HepG2 (cell line): ENCODE data around the gene FBXO28. TPM values are rescaled to one million over a fixed set of nuclear protein-coding genes. Genes with fewer than 3 reads are reported as not detected.

ENCODE experiments used
- ATAC-seq: fragments of 200-7000 bp; cut with Tn5 transposase; 3 replicates; pipeline ENCODE4 v1.9.1; 2020; ENCODE audit warnings: mild to moderate bottlenecking, moderate library complexity
- BruUV-seq: library from RNA; stranded (reverse); fragments of 400-500 nt; replicated peaks from 2 replicates; lab custom pipeline; 2021; lab: Mats Ljungman, UMichigan
- CTCF ChIA-PET: fragments of 300-600 bp; formaldehyde crosslinking; extraction: SDS; loops from one replicate; lab custom pipeline; 2021; ENCODE audit warnings: low total read pairs, inconsistent platforms, low intra/inter-chr PET ratio; lab: Yijun Ruan, JAX
- POLR2A ChIA-PET: fragments of 350-600 bp; sonication (Branson Sonifier 250); formaldehyde crosslinking; loops from one replicate; lab custom pipeline; 2020; ENCODE audit warnings: antibody characterized with exemption, inconsistent platforms; lab: Yijun Ruan, JAX
- DNase-seq: peaks from one replicate; pipeline ENCODE4 v3.0.0-alpha.2; 2015; ENCODE audit warnings: low spot score
- FAIRE-seq: peaks from 3 replicates; lab custom pipeline; 2011; peaks lifted over from hg19 to GRCh38; lab: Jason Lieb, UNC
- H2AFZ ChIP-seq: one replicate; pipeline ENCODE4 v1.6.1; 2011; ENCODE audit warnings: low read length, inconsistent platforms
- H3K27ac ChIP-seq: fragments of 300-600 bp; 3 replicates; pipeline ENCODE4 v1.8.0; 2011; ENCODE audit warnings: mixed run types, mild to moderate bottlenecking, mixed read lengths, low read length, inconsistent platforms; ENCODE audit not compliant: insufficient read depth; ENCODE audit errors: extremely low read length
- H3K27me3 ChIP-seq, 2 experiments: fragments of 200-600 bp in 1 of 2; 2 replicates in 1 of 2; 3 replicates in 1 of 2; pipeline versions ENCODE4 v1.6.0 to v1.8.0; 2011; ENCODE audit warnings: low read length in 2 of 2, mild to moderate bottlenecking in 2 of 2, moderate library complexity in 2 of 2, inconsistent platforms in 1 of 2; ENCODE audit not compliant: insufficient read depth in 2 of 2, control insufficient read depth in 1 of 2
- H3K36me3 ChIP-seq, 2 experiments: fragments of 200-600 bp in 1 of 2; replicated peaks in 1 of 2; 2 replicates in 1 of 2; 3 replicates in 1 of 2; pipeline versions ENCODE4 v1.5.1 to v1.8.0; 2011; ENCODE audit warnings: low read length in 2 of 2, inconsistent platforms in 1 of 2; ENCODE audit not compliant: insufficient read depth in 2 of 2, control insufficient read depth in 1 of 2
- H3K4me1 ChIP-seq: 2 replicates; pipeline ENCODE4 v1.5.1; 2012; ENCODE audit warnings: low read length, inconsistent platforms; ENCODE audit not compliant: insufficient read depth
- H3K4me2 ChIP-seq: 2 replicates; pipeline ENCODE4 v1.6.0; 2011; ENCODE audit warnings: low read depth, low read length, inconsistent platforms
- H3K4me3 ChIP-seq, 3 experiments: fragments of 200-600 bp in 1 of 3; sonication (generic), shearing (Covaris generic) in 1 of 3; replicated peaks in 1 of 3; 2 replicates each; pipeline ENCODE4 v1.5.1; 2011 to 2016; ENCODE audit warnings: low read length in 3 of 3, inconsistent platforms in 2 of 3, low read depth in 2 of 3, mild to moderate bottlenecking in 2 of 3, control low read depth in 1 of 3, mixed read lengths in 1 of 3; ENCODE audit not compliant: insufficient read depth in 1 of 3
- H3K79me2 ChIP-seq: one replicate; pipeline ENCODE4 v1.6.1; 2011; ENCODE audit warnings: low read length, inconsistent platforms; ENCODE audit not compliant: insufficient read depth
- H3K9ac ChIP-seq: 2 replicates; pipeline ENCODE4 v1.6.0; 2011; ENCODE audit warnings: mild to moderate bottlenecking, low read depth, low read length, inconsistent platforms; ENCODE audit not compliant: insufficient read depth
- H3K9me3 ChIP-seq: 2 replicates; pipeline ENCODE4 v1.5.1; 2012; ENCODE audit warnings: mild to moderate bottlenecking, low read length
- H4K20me1 ChIP-seq: 2 replicates; pipeline ENCODE4 v1.6.0; 2011; ENCODE audit warnings: inconsistent platforms, mild to moderate bottlenecking, low read length, moderate library complexity; ENCODE audit not compliant: insufficient read depth
- MIXL1 ChIP-seq: IDR thresholded peaks from 2 replicates; pipeline ENCODE4 v1.6.1; 2016
- MXI1 ChIP-seq: IDR thresholded peaks from 3 replicates; pipeline ENCODE4 v1.6.1; 2012; ENCODE audit warnings: low read depth, low read length, inconsistent platforms, borderline replicate concordance
- MYC ChIP-seq: sonication (generic); formaldehyde crosslinking; IDR thresholded peaks from 2 replicates; pipeline ENCODE4 v1.9.0; 2021; ENCODE audit warnings: missing genetic modification reagents, borderline replicate concordance
- MZF1 ChIP-seq: sonication (generic); formaldehyde crosslinking; IDR thresholded peaks from 2 replicates; pipeline ENCODE4 v1.8.1; 2023; ENCODE audit warnings: mild to moderate bottlenecking, missing genetic modification reagents, borderline replicate concordance
- PAWR ChIP-seq: sonication (generic); formaldehyde crosslinking; IDR thresholded peaks from 2 replicates; pipeline ENCODE4 v1.4.0; 2020; ENCODE audit warnings: missing genetic modification reagents, mild to moderate bottlenecking, borderline replicate concordance
- RORA ChIP-seq: sonication (generic); formaldehyde crosslinking; IDR thresholded peaks from 2 replicates; pipeline ENCODE4 v1.5.0; 2020; ENCODE audit warnings: mild to moderate bottlenecking, missing genetic modification reagents, moderate library complexity
- SAP130 ChIP-seq: IDR thresholded peaks from 2 replicates; pipeline ENCODE4 v1.6.1; 2016; ENCODE audit warnings: low read depth
- TCF7L2 ChIP-seq: IDR thresholded peaks from 2 replicates; pipeline ENCODE4 v1.6.1; 2011; ENCODE audit warnings: mild to moderate bottlenecking, low read depth, low read length, moderate library complexity
- ZNF24 ChIP-seq: fragments of 450-650 bp; IDR thresholded peaks from 2 replicates; pipeline ENCODE4 v1.6.1; 2017; ENCODE audit warnings: antibody characterized with exemption, mild to moderate bottlenecking
- ZNF562 ChIP-seq: sonication (generic); formaldehyde crosslinking; IDR thresholded peaks from 2 replicates; pipeline ENCODE4 v1.8.0; 2022; ENCODE audit warnings: missing genetic modification reagents, borderline replicate concordance
- ZNF75D ChIP-seq: sonication (generic); formaldehyde crosslinking; IDR thresholded peaks from 2 replicates; pipeline ENCODE4 v1.8.1; 2023; ENCODE audit warnings: missing genetic modification reagents, mild to moderate bottlenecking, borderline replicate concordance
- WGBS: methylation state at CpG from one replicate; pipeline ENCODE4 v1.1.6; 2017; ENCODE audit warnings: low lambda C conversion rate; 5-methylcytosine and 5-hydroxymethylcytosine counted together
- in situ Hi-C: cut with HindIII; loops from 2 replicates; pipeline ENCODE4 v1.10.0; 2017; ENCODE audit warnings: low pct_unique_long_range_greater_than_20kb; ENCODE audit not compliant: extremely low pct_ligation_motif_present
- intact Hi-C: fragments of 100-400 bp; cut with micrococcal nuclease; formaldehyde crosslinking; loops from one replicate; pipeline ENCODE4 v1.10.0; 2022; ENCODE audit not compliant: unreplicated experiment
- polyA plus RNA-seq, 8 experiments: library from polyadenylated mRNA; depleted of rRNA in 3 of 8; stranded (reverse) in 7 of 8; unstranded in 1 of 8; fragments of >200 nt; fragmentation: Illumina TruSeq in 4 of 8; extraction: Trizol in 4 of 8; gene quantifications; 2 replicates each; pipeline versions ENCODE4 v1.2.1 to v1.2.3, GENCODE V29; 2011 to 2016; ENCODE audit warnings: low read depth in 4 of 8, missing spikeins in 1 of 8, mixed read lengths in 1 of 8; ENCODE audit not compliant: insufficient read depth in 1 of 8
- total RNA-seq, 5 experiments: library from RNA; depleted of rRNA; stranded (reverse); fragments of >200 nt; fragmentation: Illumina TruSeq; extraction: Trizol; gene quantifications; 2 replicates each; pipeline ENCODE4 v1.2.3, GENCODE V29; 2016; ENCODE audit warnings: low read depth in 1 of 5
- TF ChIP-seq, protein P1 (sequence below): sonication (generic); formaldehyde crosslinking; conservative IDR thresholded peaks from 2 replicates; pipeline ENCODE4 v1.8.0; 2022; ENCODE audit warnings: missing genetic modification reagents
- TF ChIP-seq, protein P2 (sequence below): sonication (generic); formaldehyde crosslinking; IDR thresholded peaks from 2 replicates; pipeline ENCODE4 v1.5.0; 2020; ENCODE audit warnings: mild to moderate bottlenecking, missing genetic modification reagents, borderline replicate concordance
- TF ChIP-seq, protein P3 (sequence below): sonication (generic); formaldehyde crosslinking; IDR thresholded peaks from 2 replicates; pipeline ENCODE4 v1.4.0; 2020; ENCODE audit warnings: mild to moderate bottlenecking, missing genetic modification reagents
- TF ChIP-seq, protein P4 (sequence below): sonication (generic); formaldehyde crosslinking; IDR thresholded peaks from 2 replicates; pipeline ENCODE4 v1.4.0; 2020; ENCODE audit warnings: mild to moderate bottlenecking, missing genetic modification reagents

FBXO28 gene
- total and polyA plus RNA-seq, 2 of the 13 experiments (the other 11 are each of a cell fraction or from before 2014, with no cell fraction given), result 8.5 to 29.1 TPM

DNA sequence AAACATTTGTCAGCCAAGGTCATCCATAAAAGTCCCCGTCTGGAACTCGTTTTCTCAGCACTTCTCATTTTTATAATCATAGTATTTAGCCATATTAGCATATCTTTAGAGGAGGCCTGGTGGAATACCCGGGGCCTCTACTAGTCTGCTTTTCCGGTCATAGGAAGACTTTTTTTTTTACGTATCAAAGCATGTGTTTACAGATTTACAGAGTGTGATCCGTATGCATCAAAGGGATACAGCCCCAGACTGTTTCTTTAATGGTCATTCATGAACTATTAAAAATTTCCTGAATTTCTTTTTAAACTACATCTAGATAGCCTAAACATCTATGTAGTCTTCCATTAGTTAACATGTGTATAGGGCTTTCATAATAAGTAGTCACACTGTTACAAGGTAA is 45.6 kb downstream of the FBXO28 start:
- no peaks in the 10 kb centered on the region for H3K9me3 ChIP-seq
- WGBS, result 80% methylated on average over 6 of the region's 6 CpGs
- in situ Hi-C loops (no loop called here), intact Hi-C loops (no loop called here)
- FAIRE-seq (no peak), ATAC-seq (no peak), DNase-seq (no peak)
- no peaks in the 10 kb centered on the region for H4K20me1 ChIP-seq
- peaks cover 1 to 25% of the 10 kb centered on the region in 2 experiments; a peak in 3 of 5 replicates for H3K36me3 ChIP-seq
- no peak overlapping the region for H3K27ac ChIP-seq
- no TSS peak for BruUV-seq
- no peaks in the 10 kb centered on the region for H3K79me2 ChIP-seq
- H2AFZ ChIP-seq, result no peak overlapping the region
- no peak overlapping the region for H3K4me3 ChIP-seq
- ChIA-PET POLR2A (no interaction called here), CTCF (no interaction called here)
- no peak overlapping the region for H3K4me2 ChIP-seq
- no peak overlapping the region for H3K9ac ChIP-seq
- H3K4me1 ChIP-seq, result no peaks in the 10 kb centered on the region; the same call in 1 of the 2 replicates
- no peaks in the 10 kb centered on the region for H3K27me3 ChIP-seq
- TF ChIP-seq, protein P1, sequence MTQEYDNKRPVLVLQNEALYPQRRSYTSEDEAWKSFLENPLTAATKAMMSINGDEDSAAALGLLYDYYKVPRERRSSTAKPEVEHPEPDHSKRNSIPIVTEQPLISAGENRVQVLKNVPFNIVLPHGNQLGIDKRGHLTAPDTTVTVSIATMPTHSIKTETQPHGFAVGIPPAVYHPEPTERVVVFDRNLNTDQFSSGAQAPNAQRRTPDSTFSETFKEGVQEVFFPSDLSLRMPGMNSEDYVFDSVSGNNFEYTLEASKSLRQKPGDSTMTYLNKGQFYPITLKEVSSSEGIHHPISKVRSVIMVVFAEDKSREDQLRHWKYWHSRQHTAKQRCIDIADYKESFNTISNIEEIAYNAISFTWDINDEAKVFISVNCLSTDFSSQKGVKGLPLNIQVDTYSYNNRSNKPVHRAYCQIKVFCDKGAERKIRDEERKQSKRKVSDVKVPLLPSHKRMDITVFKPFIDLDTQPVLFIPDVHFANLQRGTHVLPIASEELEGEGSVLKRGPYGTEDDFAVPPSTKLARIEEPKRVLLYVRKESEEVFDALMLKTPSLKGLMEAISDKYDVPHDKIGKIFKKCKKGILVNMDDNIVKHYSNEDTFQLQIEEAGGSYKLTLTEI (CRISPR knock-in tag), result no peak
- no peak for TF ChIP-seq ZNF562
- no peak for TF ChIP-seq PAWR
- TF ChIP-seq, protein P2, sequence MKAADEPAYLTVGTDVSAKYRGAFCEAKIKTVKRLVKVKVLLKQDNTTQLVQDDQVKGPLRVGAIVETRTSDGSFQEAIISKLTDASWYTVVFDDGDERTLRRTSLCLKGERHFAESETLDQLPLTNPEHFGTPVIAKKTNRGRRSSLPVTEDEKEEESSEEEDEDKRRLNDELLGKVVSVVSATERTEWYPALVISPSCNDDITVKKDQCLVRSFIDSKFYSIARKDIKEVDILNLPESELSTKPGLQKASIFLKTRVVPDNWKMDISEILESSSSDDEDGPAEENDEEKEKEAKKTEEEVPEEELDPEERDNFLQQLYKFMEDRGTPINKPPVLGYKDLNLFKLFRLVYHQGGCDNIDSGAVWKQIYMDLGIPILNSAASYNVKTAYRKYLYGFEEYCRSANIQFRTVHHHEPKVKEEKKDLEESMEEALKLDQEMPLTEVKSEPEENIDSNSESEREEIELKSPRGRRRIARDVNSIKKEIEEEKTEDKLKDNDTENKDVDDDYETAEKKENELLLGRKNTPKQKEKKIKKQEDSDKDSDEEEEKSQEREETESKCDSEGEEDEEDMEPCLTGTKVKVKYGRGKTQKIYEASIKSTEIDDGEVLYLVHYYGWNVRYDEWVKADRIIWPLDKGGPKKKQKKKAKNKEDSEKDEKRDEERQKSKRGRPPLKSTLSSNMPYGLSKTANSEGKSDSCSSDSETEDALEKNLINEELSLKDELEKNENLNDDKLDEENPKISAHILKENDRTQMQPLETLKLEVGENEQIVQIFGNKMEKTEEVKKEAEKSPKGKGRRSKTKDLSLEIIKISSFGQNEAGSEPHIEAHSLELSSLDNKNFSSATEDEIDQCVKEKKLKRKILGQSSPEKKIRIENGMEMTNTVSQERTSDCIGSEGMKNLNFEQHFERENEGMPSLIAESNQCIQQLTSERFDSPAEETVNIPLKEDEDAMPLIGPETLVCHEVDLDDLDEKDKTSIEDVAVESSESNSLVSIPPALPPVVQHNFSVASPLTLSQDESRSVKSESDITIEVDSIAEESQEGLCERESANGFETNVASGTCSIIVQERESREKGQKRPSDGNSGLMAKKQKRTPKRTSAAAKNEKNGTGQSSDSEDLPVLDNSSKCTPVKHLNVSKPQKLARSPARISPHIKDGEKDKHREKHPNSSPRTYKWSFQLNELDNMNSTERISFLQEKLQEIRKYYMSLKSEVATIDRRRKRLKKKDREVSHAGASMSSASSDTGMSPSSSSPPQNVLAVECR (CRISPR knock-in tag), result no peak
- no peak for TF ChIP-seq MYC (CRISPR knock-in tag)
- no peak for TF ChIP-seq MZF1 (CRISPR knock-in tag)
- no peak for TF ChIP-seq ZNF24
- TF ChIP-seq SAP130 (CRISPR knock-in tag), result no peak
- TF ChIP-seq TCF7L2, result no peak
- TF ChIP-seq MXI1, result no peak
- TF ChIP-seq ZNF75D (CRISPR knock-in tag), result no peak
- TF ChIP-seq MIXL1 (CRISPR knock-in tag), result no peak
- TF ChIP-seq, protein P3, sequence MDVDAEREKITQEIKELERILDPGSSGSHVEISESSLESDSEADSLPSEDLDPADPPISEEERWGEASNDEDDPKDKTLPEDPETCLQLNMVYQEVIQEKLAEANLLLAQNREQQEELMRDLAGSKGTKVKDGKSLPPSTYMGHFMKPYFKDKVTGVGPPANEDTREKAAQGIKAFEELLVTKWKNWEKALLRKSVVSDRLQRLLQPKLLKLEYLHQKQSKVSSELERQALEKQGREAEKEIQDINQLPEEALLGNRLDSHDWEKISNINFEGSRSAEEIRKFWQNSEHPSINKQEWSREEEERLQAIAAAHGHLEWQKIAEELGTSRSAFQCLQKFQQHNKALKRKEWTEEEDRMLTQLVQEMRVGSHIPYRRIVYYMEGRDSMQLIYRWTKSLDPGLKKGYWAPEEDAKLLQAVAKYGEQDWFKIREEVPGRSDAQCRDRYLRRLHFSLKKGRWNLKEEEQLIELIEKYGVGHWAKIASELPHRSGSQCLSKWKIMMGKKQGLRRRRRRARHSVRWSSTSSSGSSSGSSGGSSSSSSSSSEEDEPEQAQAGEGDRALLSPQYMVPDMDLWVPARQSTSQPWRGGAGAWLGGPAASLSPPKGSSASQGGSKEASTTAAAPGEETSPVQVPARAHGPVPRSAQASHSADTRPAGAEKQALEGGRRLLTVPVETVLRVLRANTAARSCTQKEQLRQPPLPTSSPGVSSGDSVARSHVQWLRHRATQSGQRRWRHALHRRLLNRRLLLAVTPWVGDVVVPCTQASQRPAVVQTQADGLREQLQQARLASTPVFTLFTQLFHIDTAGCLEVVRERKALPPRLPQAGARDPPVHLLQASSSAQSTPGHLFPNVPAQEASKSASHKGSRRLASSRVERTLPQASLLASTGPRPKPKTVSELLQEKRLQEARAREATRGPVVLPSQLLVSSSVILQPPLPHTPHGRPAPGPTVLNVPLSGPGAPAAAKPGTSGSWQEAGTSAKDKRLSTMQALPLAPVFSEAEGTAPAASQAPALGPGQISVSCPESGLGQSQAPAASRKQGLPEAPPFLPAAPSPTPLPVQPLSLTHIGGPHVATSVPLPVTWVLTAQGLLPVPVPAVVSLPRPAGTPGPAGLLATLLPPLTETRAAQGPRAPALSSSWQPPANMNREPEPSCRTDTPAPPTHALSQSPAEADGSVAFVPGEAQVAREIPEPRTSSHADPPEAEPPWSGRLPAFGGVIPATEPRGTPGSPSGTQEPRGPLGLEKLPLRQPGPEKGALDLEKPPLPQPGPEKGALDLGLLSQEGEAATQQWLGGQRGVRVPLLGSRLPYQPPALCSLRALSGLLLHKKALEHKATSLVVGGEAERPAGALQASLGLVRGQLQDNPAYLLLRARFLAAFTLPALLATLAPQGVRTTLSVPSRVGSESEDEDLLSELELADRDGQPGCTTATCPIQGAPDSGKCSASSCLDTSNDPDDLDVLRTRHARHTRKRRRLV, result no peak
- TF ChIP-seq RORA (CRISPR knock-in tag), result no peak
- TF ChIP-seq, protein P4, sequence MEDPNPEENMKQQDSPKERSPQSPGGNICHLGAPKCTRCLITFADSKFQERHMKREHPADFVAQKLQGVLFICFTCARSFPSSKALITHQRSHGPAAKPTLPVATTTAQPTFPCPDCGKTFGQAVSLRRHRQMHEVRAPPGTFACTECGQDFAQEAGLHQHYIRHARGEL, result no peak
